ENCODE data around the gene MARVELD3.
"Not testable (repeated sequence)": the region's sequence is repeated elsewhere in the genome, so short reads cannot be mapped to it uniquely, and the experiment has no call there.

MARVELD3 gene, protein sequence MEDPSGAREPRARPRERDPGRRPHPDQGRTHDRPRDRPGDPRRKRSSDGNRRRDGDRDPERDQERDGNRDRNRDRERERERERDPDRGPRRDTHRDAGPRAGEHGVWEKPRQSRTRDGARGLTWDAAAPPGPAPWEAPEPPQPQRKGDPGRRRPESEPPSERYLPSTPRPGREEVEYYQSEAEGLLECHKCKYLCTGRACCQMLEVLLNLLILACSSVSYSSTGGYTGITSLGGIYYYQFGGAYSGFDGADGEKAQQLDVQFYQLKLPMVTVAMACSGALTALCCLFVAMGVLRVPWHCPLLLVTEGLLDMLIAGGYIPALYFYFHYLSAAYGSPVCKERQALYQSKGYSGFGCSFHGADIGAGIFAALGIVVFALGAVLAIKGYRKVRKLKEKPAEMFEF

DNA sequence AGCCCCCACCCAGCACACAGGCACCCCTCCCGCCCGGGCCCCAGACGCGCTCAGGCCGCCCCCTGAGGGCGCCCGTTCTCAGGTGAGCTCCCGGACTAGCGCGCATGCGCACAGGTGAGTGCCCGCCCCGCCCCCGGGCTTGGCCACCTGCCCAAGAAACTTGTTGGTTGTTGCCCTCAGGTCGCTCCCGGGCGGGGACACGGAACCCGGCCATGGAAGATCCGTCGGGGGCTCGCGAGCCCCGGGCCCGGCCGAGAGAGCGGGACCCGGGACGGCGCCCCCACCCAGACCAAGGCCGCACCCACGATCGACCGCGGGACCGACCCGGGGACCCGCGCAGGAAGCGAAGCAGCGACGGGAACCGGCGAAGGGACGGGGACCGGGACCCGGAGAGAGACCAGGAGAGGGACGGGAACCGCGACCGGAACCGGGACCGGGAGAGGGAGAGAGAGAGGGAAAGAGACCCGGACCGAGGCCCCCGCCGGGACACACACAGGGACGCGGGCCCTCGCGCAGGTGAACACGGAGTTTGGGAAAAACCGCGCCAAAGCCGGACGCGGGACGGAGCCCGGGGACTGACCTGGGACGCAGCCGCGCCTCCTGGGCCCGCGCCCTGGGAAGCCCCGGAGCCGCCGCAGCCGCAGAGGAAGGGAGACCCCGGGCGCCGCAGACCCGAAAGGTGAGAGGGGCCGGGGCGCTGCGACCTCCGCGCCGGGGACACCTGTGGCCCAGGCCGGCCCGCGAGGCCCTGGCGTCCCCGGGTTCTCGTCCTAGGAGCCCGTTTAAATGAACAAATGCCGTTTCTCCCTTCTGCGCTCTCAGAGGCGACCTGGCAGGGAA, at the start of gene MARVELD3:
MARVELD3 (plus strand) TSS at position 167 of the 840 bp plus-strand sequence; CDS start at position 213, 46 bp downstream.
- no peak for DNase-seq (ENCODE audit: low read depth in 2 of 2)

DNA sequence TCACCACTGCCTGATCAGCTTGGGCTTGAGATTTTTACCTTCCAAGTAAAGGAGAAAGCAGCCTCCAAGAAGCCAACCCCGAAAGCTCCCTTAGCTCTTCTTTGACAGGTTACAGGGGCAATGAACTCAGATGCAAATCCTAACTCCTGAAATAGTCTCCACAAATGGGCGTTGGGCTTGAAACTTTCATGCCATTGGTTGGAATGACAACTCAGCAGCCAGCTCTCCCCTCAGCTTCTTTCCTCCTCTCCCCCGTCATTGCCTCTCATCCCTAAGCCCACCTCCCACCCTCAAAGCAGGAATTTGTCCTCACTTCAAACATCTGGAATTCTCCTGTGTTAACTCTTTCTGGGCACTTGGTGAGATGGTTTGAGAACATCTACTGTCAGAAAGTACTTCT, 49.0 kb upstream of the MARVELD3 start, which contains the start of gene TAT:
TAT (minus strand) TSS at position 122 of the 400 bp plus-strand sequence. CDS start 677 bp downstream, outside the sequence.
- DNase-seq (ENCODE audit: low read depth in 2 of 2), result no peak

DNA sequence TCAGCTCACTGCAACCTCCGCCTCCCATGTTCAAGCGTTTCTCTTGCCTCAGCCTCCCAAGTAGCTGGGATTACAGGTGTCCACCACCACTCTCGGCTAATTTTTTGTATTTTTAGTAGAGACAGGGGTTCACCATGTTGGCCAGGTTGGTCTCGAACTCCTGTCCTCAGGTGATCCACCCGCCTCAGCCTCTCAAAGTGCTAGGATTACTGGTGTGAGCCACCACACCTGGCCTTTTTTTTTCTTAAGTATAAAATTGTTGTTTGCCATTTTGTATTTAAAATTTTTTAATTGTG, 43.5 kb upstream of the MARVELD3 start:
- DNase-seq (ENCODE audit: low read depth in 2 of 2), result not testable (repeated sequence)

DNA sequence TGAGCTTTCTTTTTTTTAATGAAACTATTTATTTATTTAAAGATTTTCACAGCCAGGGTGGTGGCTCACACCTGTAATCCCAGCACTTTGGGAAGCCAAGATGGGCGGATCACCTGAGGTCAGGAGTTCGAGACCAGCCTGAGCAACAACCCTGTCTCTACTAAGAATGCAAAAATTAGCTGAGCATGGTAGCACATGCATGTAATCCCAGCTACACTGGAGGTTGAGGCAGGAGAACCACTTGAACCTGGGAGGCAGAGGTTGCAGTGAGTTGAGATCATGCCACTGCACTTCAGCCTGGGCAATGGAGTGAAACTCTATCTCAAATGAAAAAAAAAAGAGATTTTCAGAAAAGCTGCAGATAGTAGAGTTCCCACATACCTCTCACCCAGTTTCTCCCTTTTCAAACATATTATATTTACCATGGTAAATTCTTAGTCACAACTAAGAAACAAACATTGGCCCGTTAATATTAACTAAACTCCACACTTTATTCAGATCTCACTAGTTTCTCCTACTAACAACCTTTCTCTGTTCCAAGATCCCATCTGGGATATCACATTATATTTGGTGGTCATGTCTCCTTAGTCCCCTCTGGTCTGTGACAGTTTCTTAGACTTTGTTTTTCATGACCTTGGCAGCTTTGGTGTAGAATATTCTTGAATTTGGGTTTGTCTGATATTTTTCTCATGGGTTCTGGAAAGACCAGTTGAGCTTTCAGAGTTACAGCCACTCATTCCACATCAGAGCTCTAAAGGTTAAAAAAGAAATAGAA, 41.3 kb upstream of the MARVELD3 start:
- no peak for DNase-seq (ENCODE audit: low read depth in 2 of 2)

DNA sequence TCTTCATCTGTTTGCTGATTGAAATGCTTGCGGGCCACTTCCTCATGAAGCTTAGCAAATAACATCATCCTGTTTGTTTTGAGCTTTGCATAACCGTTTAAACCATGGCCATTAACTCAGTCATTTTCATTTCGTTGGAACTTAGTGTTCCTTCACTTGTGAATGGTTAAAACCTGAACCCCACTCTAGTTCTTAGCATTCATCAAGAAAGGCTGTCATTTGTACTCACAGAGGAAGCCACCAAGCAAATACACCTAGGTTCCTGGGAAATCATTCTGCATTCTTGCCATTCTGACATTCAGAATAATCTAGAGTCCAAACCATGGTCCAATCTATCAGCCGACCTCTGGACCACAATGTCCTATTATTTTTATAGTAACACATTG, 40.7 kb upstream of the MARVELD3 start:
- no peak for DNase-seq (ENCODE audit: low read depth in 2 of 2)

DNA sequence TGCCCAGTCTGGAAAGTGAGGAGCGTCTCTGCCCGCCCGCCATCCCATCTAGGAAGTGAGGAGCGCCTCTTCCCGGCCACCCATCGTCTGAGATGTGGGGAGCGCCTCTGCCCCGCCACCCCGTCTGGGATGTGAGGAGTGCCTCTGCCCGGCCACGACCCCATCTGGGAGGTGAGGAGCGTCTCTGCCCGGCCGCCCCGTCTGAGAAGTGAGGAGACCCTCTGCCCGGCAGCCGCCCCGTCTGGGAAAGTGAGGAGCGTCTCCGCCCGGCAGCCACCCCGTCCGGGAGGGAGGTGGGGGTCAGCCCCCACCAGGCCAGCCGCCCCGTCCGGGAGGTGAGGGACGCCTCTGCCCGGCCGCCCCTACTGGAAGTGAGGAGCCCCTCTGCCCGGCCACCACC, 36.6 kb upstream of the MARVELD3 start:
- not testable (repeated sequence) for DNase-seq (ENCODE audit: low read depth in 2 of 2)

DNA sequence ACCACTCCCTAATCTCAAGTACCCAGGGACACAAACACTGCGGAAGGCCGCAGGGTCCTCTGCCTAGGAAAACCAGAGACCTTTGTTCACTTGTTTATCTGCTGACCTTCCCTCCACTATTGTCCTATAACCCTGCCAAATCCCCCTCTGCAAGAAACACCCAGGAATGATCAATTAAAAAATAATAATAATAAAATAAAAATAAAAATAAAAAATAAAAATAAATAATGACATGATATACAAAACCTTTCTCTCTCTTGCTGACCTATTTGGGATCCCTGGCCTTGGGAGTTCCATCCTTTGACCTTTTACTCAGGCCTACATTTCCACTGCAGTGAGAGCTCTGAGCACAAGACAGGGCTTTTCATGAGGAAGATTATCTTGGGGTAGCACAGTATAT, 35.9 kb upstream of the MARVELD3 start:
- DNase-seq (ENCODE audit: low read depth in 2 of 2), result not testable (repeated sequence)

DNA sequence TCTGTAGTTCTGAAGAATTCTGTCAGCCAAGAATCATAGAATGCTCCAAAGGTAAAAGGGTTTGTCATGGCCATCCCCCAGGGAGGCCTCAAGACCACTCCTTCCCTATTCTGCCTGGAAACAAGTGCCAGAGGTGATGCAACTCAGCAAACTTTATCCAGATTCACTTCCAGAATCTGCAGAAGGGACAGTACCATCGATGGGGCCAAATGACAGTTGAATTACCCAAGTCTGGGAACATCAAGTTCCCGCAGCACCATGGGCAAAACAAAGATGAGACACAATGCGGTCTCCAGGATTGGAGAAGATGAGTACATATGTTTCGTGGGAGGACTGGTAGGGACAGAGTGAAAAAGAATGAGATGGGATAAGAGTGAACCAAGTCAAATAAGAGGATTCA, 35.4 kb upstream of the MARVELD3 start:
- no peak for DNase-seq (ENCODE audit: low read depth in 2 of 2)

DNA sequence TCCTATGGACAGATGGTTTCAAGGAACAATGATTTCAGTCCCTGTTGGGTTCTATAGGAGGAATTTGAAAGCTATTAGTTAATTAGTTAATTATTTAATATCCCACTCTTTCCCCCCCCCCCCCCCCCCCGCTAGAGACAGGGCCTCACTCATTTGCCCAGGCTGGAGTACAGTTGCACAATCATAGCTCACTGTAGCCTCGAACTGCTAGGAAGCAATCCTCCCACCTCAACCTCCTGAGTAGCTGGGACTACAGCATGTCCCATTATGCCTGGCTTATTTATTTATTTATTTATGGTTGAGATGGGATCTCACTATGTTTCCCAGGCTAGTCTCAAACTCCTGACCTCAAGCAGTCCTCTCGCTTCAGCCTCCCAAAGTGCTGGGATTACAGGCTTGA, 34.1 kb upstream of the MARVELD3 start:
- DNase-seq (ENCODE audit: low read depth in 2 of 2), result no peak

DNA sequence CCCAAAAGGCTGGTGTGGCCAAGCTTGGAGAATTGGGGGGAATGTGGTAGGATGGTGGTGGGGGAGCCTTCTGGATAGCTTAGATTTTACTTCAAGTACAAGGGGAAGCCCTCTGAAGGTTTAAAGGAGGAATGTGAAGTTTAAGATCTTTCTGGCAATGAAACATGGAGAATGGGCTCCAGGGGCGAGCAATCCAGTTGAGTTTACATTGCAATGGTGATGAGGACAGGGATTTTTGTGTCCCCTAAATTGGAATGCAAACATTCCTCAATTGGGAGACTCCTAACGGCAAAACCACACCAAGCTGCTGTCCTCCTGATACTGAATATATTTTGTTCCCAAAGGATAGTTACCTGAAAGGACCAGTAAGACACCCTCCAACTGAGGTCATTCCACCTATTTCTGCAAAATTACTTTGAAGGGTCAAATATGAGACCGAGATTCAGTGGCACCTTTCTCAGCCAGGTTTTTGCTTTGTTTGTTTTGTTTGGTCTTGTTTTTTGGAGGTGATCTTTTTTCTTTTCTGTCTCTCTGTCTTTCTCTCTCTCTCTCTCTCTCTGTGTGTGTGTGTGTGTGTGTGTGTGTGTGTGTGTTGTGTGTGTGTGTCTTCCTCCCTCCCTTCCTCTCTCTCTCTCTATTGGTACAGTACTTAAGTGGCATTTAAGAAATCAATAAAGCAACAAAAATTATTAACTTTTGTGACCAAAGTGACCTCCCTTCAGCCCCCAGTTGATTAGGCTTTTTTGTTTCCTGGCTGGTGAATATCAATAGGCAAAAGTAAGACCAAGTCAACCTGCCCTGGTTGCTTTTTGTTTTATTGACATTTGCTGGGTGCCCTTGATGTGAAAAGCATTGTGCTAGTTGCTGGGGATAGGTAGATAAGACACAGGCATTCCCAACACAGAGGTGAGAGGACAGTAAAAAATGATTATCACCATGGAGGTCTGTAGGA, 32.7 kb upstream of the MARVELD3 start:
- DNase-seq (ENCODE audit: low read depth in 2 of 2), result no peak

DNA sequence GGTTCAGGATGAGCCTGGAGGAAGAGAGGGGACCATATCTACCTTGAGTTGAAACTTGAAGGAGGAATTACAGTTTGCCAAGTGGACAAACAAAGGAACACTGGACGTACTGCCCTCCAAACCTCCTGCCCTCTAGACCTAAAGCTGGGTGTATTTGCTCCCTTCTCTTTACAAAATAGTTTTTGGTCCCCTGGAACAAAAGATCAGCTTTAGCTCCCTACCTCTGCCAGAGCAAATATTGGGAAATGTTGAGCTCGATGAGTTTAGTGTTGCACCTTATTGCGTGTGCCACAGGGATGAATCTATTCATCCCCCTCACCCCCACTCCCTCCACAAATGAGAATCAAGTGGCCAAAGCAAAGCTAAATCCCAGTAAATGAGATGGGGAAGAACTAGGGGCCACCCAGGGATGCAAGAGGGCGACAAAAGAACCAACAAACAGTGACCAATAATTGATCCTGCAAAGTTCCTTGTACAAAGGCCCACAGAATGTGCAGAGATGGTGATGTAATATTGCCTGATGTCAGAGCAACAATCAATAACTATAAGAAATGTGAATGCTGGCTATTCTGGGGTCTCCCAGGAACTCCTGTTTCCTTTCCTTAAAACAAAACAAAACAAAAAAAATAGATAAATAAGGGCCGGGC, 31.9 kb upstream of the MARVELD3 start:
- no peak for DNase-seq (ENCODE audit: low read depth in 2 of 2)

DNA sequence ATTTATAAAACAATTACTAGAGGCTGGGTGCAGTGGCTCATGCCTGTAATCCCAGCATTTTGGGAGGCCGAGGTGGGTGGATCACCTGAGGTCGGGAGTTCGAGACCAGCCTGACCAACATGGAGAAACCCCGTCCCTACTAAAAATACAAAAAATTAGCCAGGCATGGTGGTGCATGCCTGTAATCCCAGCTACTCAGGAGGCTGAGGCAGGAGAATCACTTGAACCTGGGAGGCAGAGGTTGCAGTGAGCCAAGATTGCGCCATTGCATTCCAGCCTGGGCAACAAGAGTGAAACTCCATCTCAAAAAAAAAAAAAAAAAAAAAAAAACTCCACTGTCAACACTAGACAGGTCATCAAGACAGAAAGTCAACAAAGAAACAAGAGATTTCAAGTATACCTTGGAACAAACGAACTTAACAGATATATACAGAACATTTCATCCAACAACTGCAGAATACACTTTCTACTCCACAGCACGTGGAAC, 30.6 kb upstream of the MARVELD3 start:
- not testable (repeated sequence) for DNase-seq (ENCODE audit: low read depth in 2 of 2)

DNA sequence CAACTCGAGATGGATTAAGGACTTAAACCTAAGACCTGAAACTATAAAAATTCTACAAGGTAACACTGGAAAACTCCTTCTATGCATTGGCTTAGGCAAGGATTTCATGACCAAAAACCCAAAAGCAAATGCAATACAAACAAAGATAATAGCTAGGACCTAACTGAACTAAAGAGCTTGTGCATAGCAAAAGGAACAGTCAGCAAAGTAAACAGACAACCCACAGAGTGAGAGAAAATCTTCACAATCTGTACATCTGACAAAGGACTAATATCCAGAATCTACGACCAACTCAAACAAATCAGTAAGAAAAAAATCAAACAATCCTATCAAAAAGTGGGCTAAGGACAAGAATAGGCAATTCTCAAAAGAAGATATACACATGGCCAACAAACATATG, 27.6 kb upstream of the MARVELD3 start:
- not testable (repeated sequence) for DNase-seq (ENCODE audit: low read depth in 2 of 2)

DNA sequence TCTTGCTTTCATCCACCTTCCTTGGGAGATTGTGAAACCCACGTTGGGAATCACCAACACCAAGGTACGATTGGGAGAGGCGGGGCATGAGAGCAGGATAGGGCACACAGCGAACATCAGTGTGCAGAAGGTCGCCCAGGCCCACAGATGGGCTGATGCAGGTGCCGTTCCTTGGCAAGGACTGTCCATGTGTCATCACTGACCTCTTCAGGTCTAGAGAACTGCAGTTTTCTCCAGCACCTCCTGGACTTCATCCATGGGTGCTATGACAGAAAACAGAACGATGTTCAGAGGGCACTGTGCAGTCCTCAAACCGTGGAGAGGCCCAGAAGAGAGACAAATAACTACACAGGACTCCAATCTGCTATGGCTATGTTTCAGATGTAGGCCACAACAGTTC, 25.2 kb upstream of the MARVELD3 start:
- no peak for DNase-seq (ENCODE audit: low read depth in 2 of 2)

DNA sequence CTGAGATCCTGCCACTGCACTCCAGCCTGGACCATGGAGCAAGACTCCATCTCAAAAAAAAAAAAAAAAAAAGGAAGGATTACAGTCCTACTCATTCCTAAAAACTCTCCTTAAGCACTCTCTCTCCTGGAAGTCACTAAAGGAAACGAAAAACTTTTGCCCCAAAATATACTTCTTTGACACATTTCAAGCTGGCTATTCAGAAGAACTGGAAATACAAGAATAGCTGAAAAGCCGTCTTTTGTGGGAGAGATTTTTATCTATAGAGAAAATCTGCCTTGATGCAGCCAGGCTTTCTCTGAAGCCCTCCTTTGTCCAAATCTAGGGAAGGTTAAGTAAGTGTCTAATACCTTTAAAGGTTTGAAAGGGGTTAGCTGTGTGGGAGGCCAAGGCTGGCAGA, 16.9 kb upstream of the MARVELD3 start:
- DNase-seq (ENCODE audit: low read depth in 2 of 2), result no peak

DNA sequence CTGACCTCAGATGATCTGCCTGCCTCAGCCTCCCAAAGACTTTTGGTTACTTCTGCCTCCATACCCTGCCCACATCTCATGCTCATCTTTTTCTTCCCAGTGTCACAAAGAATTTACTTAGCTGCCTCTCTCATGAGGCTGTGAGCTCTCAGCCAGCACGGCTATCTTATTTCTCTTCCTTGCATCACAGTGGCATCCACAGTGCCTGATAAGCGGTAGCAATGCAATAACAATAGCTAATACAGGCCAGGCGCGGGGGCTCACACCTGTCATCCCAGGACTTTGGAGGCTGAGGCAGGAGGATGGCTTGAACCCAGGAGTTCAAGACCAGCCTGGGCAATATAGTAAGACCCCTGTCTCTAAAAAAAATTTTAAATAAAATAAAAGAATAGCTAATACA, 15.5 kb upstream of the MARVELD3 start:
- no peak for DNase-seq (ENCODE audit: low read depth in 2 of 2)

DNA sequence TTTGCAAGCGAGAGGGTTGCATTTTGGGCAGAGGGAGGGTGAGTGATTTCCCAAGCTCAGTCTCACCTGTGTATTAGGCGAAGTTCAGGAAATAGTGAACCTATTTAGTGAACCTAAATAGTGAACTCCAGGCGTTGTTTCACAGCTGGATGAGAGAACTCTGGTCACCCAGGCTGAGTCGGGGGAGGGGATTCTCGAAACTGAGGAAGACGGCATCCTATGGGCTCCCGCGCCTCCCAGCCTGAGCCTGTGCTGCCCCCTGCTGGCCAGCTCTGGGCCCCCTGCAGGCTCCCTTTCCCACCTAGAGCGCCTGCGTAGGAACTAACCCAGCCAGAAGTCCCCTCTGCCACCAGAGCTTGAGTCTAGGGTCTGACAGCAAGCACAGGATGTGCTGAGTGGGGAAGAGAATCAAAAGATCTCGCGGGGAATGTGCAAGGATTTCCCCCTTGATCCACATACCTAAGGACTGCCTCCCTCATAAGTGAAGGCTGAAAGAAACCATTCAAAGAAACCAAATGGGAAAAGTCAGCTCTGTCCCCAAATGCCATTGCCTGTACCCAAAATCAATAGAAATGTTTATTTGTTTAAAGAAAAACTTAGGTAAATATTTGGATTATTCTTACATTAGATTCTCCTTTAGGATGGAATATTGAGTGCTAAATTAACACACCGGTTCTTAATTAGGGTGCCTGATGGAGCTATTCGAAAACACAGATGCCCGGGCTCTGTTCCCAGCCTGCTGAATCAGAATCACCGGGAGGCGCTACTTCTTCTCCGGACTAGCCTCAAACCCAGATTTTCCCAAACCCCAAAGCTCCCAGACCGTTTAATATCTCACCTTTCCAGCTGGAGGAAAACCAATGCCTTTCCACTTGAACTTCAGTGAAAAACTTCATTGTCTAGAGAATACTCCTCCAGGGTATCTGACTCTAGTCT, 14.8 kb upstream of the MARVELD3 start:
- peak; percentile 45 to 77 for DNase-seq (ENCODE audit: low read depth in 2 of 2)

DNA sequence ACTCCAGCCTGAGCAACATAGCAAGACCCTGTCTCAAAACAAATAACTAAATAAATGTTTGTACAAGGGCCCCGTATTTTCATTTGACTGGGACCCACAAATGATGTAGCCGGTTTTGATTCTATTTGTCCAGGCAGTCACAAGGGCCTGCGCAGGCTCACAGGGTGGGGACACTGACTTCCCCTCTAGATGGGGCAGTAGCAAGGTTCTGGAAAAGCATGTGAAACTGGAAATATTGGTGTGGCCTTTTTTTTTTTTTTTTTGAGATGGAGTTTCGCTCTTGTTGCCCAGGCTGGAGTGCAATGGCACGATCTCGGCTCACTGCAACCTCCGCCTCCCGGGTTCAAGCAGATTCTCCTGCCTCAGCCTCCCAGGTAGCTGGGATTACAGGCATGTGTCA, 11.0 kb upstream of the MARVELD3 start:
- DNase-seq (ENCODE audit: low read depth in 2 of 2), result not testable (repeated sequence)

DNA sequence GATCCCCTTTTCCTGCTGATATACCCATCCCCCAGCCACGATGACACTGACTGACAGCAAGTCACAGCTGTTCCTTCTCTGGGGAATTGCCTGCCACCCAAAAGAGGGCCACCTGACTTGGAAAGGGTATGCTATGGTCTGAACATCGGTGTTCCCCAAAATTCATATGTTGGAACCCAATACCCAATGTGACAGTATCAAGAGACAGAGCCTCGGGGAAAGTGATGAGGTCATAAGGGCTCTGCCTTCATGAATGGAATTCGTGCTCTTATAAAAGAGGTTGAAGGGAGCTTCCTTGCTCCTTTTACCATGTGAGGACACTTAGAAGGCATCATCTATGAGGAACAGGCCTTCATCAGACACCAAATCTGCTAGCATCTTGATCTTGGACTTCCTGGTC, 7.6 kb upstream of the MARVELD3 start:
- DNase-seq (ENCODE audit: low read depth in 2 of 2), result no peak
